ENCODE measurements around the gene PDE10A.

GRCh38 chr6:165514621-165515020 lies 148.4 kb downstream of the PDE10A start:
- TF ChIP-seq POLR2AphosphoS5 (IDR thresholded peaks at IDR 0.05; ENCODE audit: borderline replicate concordance, low read depth, low read length) (no peak), EZH2 (IDR thresholded peaks at IDR 0.05) (no peak), FOXP2 (optimal IDR thresholded peaks at IDR 0.05; ENCODE audit: control extremely low read depth, extremely low read length, insufficient read depth) (no peak)

All from SK-N-MC (cell line).